HEK293T (cell line): ENCODE data around the gene ANKRD11.

Experiments used
- CTCF ChIA-PET: fragments of 350-600 bp; formaldehyde crosslinking; extraction: SDS; loops from one replicate; lab custom pipeline; 2021; ENCODE audit warnings: antibody characterized with exemption, inconsistent platforms; lab: Yijun Ruan, JAX
- POLR2A ChIA-PET: fragments of 350-600 bp; formaldehyde crosslinking; extraction: SDS; loops from one replicate; lab custom pipeline; 2020; ENCODE audit warnings: antibody characterized with exemption, inconsistent platforms; lab: Yijun Ruan, JAX
- DNase-seq: peaks from one replicate; pipeline ENCODE4 v3.0.0; 2012; ENCODE audit warnings: mixed read lengths; ENCODE audit errors: extremely low spot score
- ARNT ChIP-seq: fragments of 450-650 bp; IDR thresholded peaks from 2 replicates; pipeline ENCODE4 v1.6.1; 2017; ENCODE audit warnings: mild to moderate bottlenecking
- BHLHE40 ChIP-seq: fragments of 450-650 bp; IDR thresholded peaks from 2 replicates; pipeline ENCODE4 v1.6.1; 2016; ENCODE audit warnings: mild to moderate bottlenecking, moderate library complexity, borderline replicate concordance
- CTBP1 ChIP-seq: fragments of 450-650 bp; IDR thresholded peaks from 2 replicates; pipeline ENCODE4 v1.6.1; 2016; ENCODE audit warnings: borderline replicate concordance
- ELF4 ChIP-seq: fragments of 450-650 bp; IDR thresholded peaks from 2 replicates; pipeline ENCODE4 v1.6.1; 2017; ENCODE audit warnings: antibody characterized with exemption
- FOXA1 ChIP-seq: fragments of 450-650 bp; IDR thresholded peaks from 2 replicates; pipeline ENCODE4 v1.6.1; 2016; ENCODE audit warnings: mild to moderate bottlenecking
- FOXK2 ChIP-seq: fragments of 450-650 bp; IDR thresholded peaks from 2 replicates; pipeline ENCODE4 v1.6.1; 2016; ENCODE audit warnings: mild to moderate bottlenecking
- FOXM1 ChIP-seq: fragments of 450-650 bp; IDR thresholded peaks from 2 replicates; pipeline ENCODE4 v1.6.1; 2017; ENCODE audit warnings: mild to moderate bottlenecking, borderline replicate concordance
- HDGF ChIP-seq: fragments of 450-650 bp; IDR thresholded peaks from 2 replicates; pipeline ENCODE4 v1.6.1; 2017; ENCODE audit warnings: antibody characterized with exemption, borderline replicate concordance
- L3MBTL2 ChIP-seq: fragments of 450-650 bp; conservative IDR thresholded peaks from 2 replicates; pipeline ENCODE4 v1.6.1; 2016; ENCODE audit warnings: mild to moderate bottlenecking
- LEF1 ChIP-seq: fragments of 450-650 bp; IDR thresholded peaks from 2 replicates; pipeline ENCODE4 v1.6.1; 2017; ENCODE audit warnings: mild to moderate bottlenecking, borderline replicate concordance
- NFRKB ChIP-seq: fragments of 450-650 bp; IDR thresholded peaks from 2 replicates; pipeline ENCODE4 v1.6.1; 2016; ENCODE audit warnings: mild to moderate bottlenecking, moderate library complexity
- PKNOX1 ChIP-seq: fragments of 450-650 bp; IDR thresholded peaks from 2 replicates; pipeline ENCODE4 v1.6.1; 2016
- SP1 ChIP-seq: fragments of 450-650 bp; IDR thresholded peaks from 2 replicates; pipeline ENCODE4 v1.6.1; 2017
- SUZ12 ChIP-seq: fragments of 450-650 bp; IDR thresholded peaks from 2 replicates; pipeline ENCODE4 v1.6.1; 2016; ENCODE audit warnings: mild to moderate bottlenecking
- TARDBP ChIP-seq: fragments of 450-650 bp; IDR thresholded peaks from 2 replicates; pipeline ENCODE4 v1.6.1; 2016
- ZNF384 ChIP-seq: fragments of 450-650 bp; IDR thresholded peaks from 2 replicates; pipeline ENCODE4 v1.6.1; 2016

The ANKRD11 gene

DNA sequence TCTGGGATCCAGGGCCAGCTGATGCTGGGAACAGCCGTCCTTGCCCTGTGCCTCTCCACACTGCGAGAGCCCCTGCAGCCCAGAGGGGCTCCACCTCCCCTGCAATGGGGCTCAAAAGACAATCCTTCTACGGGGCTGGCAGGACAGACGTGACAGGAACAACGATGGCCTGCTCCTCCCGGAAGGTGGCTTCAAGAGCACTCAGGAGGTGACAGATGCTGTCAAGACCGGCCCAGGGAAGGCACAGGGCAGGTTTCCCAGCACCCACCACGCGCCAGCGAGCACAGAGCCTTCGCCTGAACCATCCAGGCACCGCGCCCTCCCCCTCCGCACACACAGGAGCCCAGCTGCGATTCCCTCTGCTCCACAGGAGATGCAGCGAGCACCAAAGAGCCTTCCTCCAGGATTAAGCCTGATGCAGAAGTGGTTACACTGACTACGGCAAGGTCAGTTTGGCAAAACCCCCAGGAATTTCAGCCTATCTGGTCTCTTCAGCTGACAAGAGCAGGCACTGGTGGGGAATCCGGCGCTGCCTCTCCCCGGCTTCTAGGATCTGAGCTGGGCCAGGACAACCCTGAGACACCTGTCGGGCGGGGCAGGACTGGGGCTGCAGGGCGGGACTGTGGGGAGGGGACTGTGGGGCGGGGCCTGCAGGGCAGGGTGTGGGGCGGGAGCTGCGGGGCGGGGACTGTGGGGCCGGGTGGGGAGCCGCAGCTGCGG, 169.4 kb downstream of the ANKRD11 start:
- POLR2A ChIA-PET, result no interaction called here
- no peak for DNase-seq
- CTCF ChIA-PET, result interaction anchor here (0.8 kb wide), 1 partner anchor 28 kb away, joined by 4 read pairs; no protein-coding TSS in a partner anchor
- no peak for TF ChIP-seq CTBP1
- no peak for TF ChIP-seq NFRKB
- TF ChIP-seq HDGF, result 0 out of 2 replicates have a peak, but pooled peaks have one; percentile 9

- CTCF ChIA-PET, result no interaction called here
- POLR2A ChIA-PET, result no interaction called here
- DNase-seq, result no peak
Observed at GRCh38 chr16:89319886-89320781, 170.2 kb downstream of the ANKRD11 start.

GRCh38 chr16:89319631-89319885, 170.8 kb downstream of the ANKRD11 start:
- CTCF ChIA-PET, result no interaction called here
- no peak for TF ChIP-seq TARDBP
- no peak for TF ChIP-seq BHLHE40
- TF ChIP-seq L3MBTL2, result no peak
- no peak for TF ChIP-seq ARNT
- no peak for TF ChIP-seq SP1
- no peak for TF ChIP-seq FOXM1
- TF ChIP-seq PKNOX1, result no peak
- TF ChIP-seq CTBP1, result no peak
- no peak for TF ChIP-seq SUZ12
- no peak for TF ChIP-seq ZNF384
- no peak for TF ChIP-seq FOXK2
- POLR2A ChIA-PET, result no interaction called here
- no peak for DNase-seq

More at GRCh38 chr16:89319886-89320781, 170.2 kb downstream of the ANKRD11 start:
- TF ChIP-seq HDGF (0 out of 2 replicates have a peak, but pooled peaks have one; percentile 11), ZNF384 (no peak)

- ChIA-PET CTCF (interaction anchor here (0.6 kb wide), 1 partner anchor 14 kb away, joined by 3 read pairs; no protein-coding TSS in a partner anchor), POLR2A (no interaction called here)
- TF ChIP-seq PKNOX1 (no peak), FOXM1 (no peak), SUZ12 (no peak)
- DNase-seq, result no peak
Observed at GRCh38 chr16:89318871-89319630, 171.3 kb downstream of the ANKRD11 start.

- no peak for DNase-seq
- CTCF ChIA-PET, result no interaction called here
- POLR2A ChIA-PET, result no interaction called here
- TF ChIP-seq SP1 (no peak), ZNF384 (no peak), FOXA1 (no peak), LEF1 (no peak), FOXK2 (no peak), FOXM1 (no peak), NFRKB (no peak), HDGF (no peak), PKNOX1 (no peak), ELF4 (no peak), L3MBTL2 (no peak), CTBP1 (no peak), SUZ12 (no peak), BHLHE40 (no peak), TARDBP (no peak)
Observed at GRCh38 chr16:89318430-89318758, 172.0 kb downstream of the ANKRD11 start.

GRCh38 chr16:89317729-89318429, 172.5 kb downstream of the ANKRD11 start:
- ChIA-PET POLR2A (no interaction called here), CTCF (no interaction called here)
- no peak for TF ChIP-seq CTBP1
- TF ChIP-seq SUZ12, result no peak
- TF ChIP-seq ARNT, result no peak
- TF ChIP-seq HDGF, result no peak
- no peak for TF ChIP-seq ELF4
- TF ChIP-seq PKNOX1, result no peak
- no peak for TF ChIP-seq FOXK2
- no peak for TF ChIP-seq NFRKB
- no peak for TF ChIP-seq LEF1
- TF ChIP-seq BHLHE40, result no peak
- TF ChIP-seq TARDBP, result no peak
- no peak for TF ChIP-seq FOXA1
- TF ChIP-seq ZNF384, result no peak
- no peak for TF ChIP-seq L3MBTL2
- no peak for TF ChIP-seq SP1
- DNase-seq, result no peak
